Uterus (tissue), 4 donors: Measurements from ENCODE around the gene TMEM165. TPM values are rescaled to one million over a fixed set of nuclear protein-coding genes. Genes with fewer than 3 reads are reported as not detected.

Experiments
- DNase-seq, 2 donors: peaks; one replicate each; pipeline ENCODE4 v3.0.0-alpha.2; 2019 to 2020
- H3K27ac ChIP-seq, 2 donors: fragments of 200-600 bp; sonication (generic); 1 replicate in 1 of 2; 2 replicates in 1 of 2; pipeline ENCODE4 v1.5.1; 2016 to 2018
- H3K27me3 ChIP-seq, 2 donors: fragments of 200-600 bp; sonication (generic); one replicate each; pipeline ENCODE4 v1.5.1; 2018 to 2019; ENCODE audit warnings: control low read depth in 1 of 2
- H3K36me3 ChIP-seq, 2 donors: fragments of 200-600 bp; sonication (generic); one replicate each; pipeline ENCODE4 v1.5.1; 2019; ENCODE audit warnings: control low read depth in 1 of 2
- H3K4me1 ChIP-seq, 2 donors: fragments of 200-600 bp; sonication (generic); one replicate each; pipeline ENCODE4 v1.5.1; 2018 to 2019; ENCODE audit warnings: control low read depth in 1 of 2
- H3K4me3 ChIP-seq, 2 donors: fragments of 200-600 bp; sonication (generic); 1 replicate in 1 of 2; 2 replicates in 1 of 2; pipeline ENCODE4 v1.5.1; 2018 to 2019; ENCODE audit warnings: mild to moderate bottlenecking in 1 of 2
- H3K9me3 ChIP-seq, 2 donors: fragments of 200-600 bp; sonication (generic); one replicate each; pipeline ENCODE4 v1.5.1; 2019; ENCODE audit warnings: control low read depth in 1 of 2
- POLR2A ChIP-seq, 2 donors: fragments of 450-650 bp; IDR thresholded peaks; one replicate each; pipeline ENCODE4 v1.6.1; 2016; ENCODE audit warnings: antibody characterized with exemption in 2 of 2, mild to moderate bottlenecking in 1 of 2, moderate library complexity in 1 of 2
- intact Hi-C: fragments of 100-400 bp; cut with DNase I; formaldehyde crosslinking; loops from one replicate; pipeline ENCODE4 v1.15.1; 2023; ENCODE audit warnings: low total_unique reads
- total RNA-seq, 4 donors: library from RNA; depleted of rRNA in 3 of 4; stranded (reverse); fragments of >200 nt in 3 of 4; gene quantifications; one replicate each; pipeline versions ENCODE4 v1.1.0 to v1.2.4, GENCODE V29; 2014 to 2023
- TF ChIP-seq, protein P1 (sequence below), 4 experiments: fragments of 200-600 bp in 2 of 4; fragments of 450-650 bp in 2 of 4; sonication (generic) in 2 of 4; IDR thresholded peaks; one replicate each; pipeline ENCODE4 v1.5.1; 2016 to 2019; ENCODE audit warnings: antibody characterized with exemption in 4 of 4, mild to moderate bottlenecking in 2 of 4, moderate library complexity in 1 of 4
- donor health status: DM: yes; HTN: yes; CAD: no.

The TMEM165 gene
- total RNA-seq, 4 donors from 2014 or later: 123 to 191 (median 145) TPM

DNA sequence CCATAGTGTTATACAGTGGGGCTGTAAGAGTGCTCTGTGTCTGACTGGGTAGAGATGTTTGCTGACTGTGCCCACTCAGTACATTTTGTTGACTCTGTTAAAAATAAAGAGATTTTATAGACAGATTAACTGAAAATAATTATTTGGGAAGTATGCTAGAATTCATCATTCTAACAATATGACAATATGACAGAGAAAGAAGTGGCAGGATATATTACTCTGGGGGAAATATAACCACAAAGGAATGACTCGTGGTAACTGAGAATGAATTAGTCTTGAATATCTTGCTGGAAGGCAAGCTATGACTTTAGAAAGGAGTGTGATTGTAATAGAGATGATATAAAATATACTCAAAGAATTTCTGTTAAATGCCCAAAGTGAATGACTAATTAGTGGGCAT is 46.8 kb downstream of the TMEM165 start:
- Histone ChIP-seq H3K36me3 (no peaks in the 10 kb centered on the region), H3K27ac (no peak overlapping the region), H3K9me3 (no peaks in the 10 kb centered on the region), H3K4me3 (no peak overlapping the region), H3K4me1 (no peaks in the 10 kb centered on the region), H3K27me3 (no peaks in the 10 kb centered on the region)
- intact Hi-C loops: no loop called here
- no peak for DNase-seq
- no peak for TF ChIP-seq POLR2A (IDR thresholded peaks at IDR 0.05)
- TF ChIP-seq, protein P1, sequence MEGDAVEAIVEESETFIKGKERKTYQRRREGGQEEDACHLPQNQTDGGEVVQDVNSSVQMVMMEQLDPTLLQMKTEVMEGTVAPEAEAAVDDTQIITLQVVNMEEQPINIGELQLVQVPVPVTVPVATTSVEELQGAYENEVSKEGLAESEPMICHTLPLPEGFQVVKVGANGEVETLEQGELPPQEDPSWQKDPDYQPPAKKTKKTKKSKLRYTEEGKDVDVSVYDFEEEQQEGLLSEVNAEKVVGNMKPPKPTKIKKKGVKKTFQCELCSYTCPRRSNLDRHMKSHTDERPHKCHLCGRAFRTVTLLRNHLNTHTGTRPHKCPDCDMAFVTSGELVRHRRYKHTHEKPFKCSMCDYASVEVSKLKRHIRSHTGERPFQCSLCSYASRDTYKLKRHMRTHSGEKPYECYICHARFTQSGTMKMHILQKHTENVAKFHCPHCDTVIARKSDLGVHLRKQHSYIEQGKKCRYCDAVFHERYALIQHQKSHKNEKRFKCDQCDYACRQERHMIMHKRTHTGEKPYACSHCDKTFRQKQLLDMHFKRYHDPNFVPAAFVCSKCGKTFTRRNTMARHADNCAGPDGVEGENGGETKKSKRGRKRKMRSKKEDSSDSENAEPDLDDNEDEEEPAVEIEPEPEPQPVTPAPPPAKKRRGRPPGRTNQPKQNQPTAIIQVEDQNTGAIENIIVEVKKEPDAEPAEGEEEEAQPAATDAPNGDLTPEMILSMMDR (IDR thresholded peaks at IDR 0.05): no peak

- DNase-seq: no peak
- TF ChIP-seq, protein P1 (IDR thresholded peaks at IDR 0.05): no peak
- TF ChIP-seq POLR2A (IDR thresholded peaks at IDR 0.05): no peak
- no peaks in the 10 kb centered on the region for H3K27me3 ChIP-seq
- no peaks in the 10 kb centered on the region for H3K4me1 ChIP-seq
- intact Hi-C loops: no loop called here
- H3K36me3 ChIP-seq: no peaks in the 10 kb centered on the region
- H3K27ac ChIP-seq: no peak overlapping the region
- no peak overlapping the region for H3K4me3 ChIP-seq
- no peaks in the 10 kb centered on the region for H3K9me3 ChIP-seq
These were observed 49.1 kb downstream of the TMEM165 start for GRCh38 chr4:55444827-55445226.

GRCh38 chr4:55445921-55446577 is 50.3 kb downstream of the TMEM165 start:
- intact Hi-C loops: no loop called here
- Histone ChIP-seq H3K9me3 (no peaks in the 10 kb centered on the region), H3K4me3 (no peak overlapping the region), H3K27ac (no peak overlapping the region), H3K4me1 (no peaks in the 10 kb centered on the region), H3K36me3 (no peaks in the 10 kb centered on the region), H3K27me3 (no peaks in the 10 kb centered on the region)
- TF ChIP-seq, protein P1 (IDR thresholded peaks at IDR 0.05): no peak
- no peak for TF ChIP-seq POLR2A (IDR thresholded peaks at IDR 0.05)
- DNase-seq: no peak

- H3K36me3 ChIP-seq: no peaks in the 10 kb centered on the region
- no peak for DNase-seq
- H3K27ac ChIP-seq: no peak overlapping the region
- no peaks in the 10 kb centered on the region for H3K27me3 ChIP-seq
- intact Hi-C loops: no loop called here
- H3K4me1 ChIP-seq: no peaks in the 10 kb centered on the region
- TF ChIP-seq, protein P1 (IDR thresholded peaks at IDR 0.05): no peak
- no peak for TF ChIP-seq POLR2A (IDR thresholded peaks at IDR 0.05)
- no peaks in the 10 kb centered on the region for H3K9me3 ChIP-seq
- no peak overlapping the region for H3K4me3 ChIP-seq
These were observed 50.8 kb downstream of the TMEM165 start for GRCh38 chr4:55446578-55446922.

GRCh38 chr4:55447108-55447708 is 51.5 kb downstream of the TMEM165 start:
- no peaks in the 10 kb centered on the region for H3K9me3 ChIP-seq
- no peaks in the 10 kb centered on the region for H3K36me3 ChIP-seq
- DNase-seq: no peak
- H3K4me1 ChIP-seq: no peaks in the 10 kb centered on the region
- H3K27me3 ChIP-seq: no peaks in the 10 kb centered on the region
- no peak overlapping the region for H3K4me3 ChIP-seq
- no peak for TF ChIP-seq POLR2A (IDR thresholded peaks at IDR 0.05)
- TF ChIP-seq, protein P1 (IDR thresholded peaks at IDR 0.05): no peak
- intact Hi-C loops: no loop called here
- H3K27ac ChIP-seq: no peak overlapping the region
